Heart left ventricle (tissue), 16 donors: ENCODE data around the gene OGFR. TPM values are rescaled to one million over a fixed set of nuclear protein-coding genes. Genes with fewer than 3 reads are reported as not detected.

Experiments
- ATAC-seq, 4 donors: fragments of 200-7000 bp; cut with Tn5 transposase; one replicate each; pipeline ENCODE4 v1.9.1; 2020 to 2022; ENCODE audit warnings: moderate library complexity in 4 of 4, mild to moderate bottlenecking in 3 of 4, moderate number of reproducible peaks in 1 of 4
- DNase-seq, 5 donors: peaks; one replicate each; pipeline ENCODE4 v3.0.0-alpha.2; 2020
- H3K27ac ChIP-seq, 12 donors: fragments of 200-600 bp; sonication (generic) in 4 of 12; one replicate each; pipeline versions ENCODE4 v1.5.0 to v1.8.0; 2016 to 2022; ENCODE audit warnings: mild to moderate bottlenecking in 2 of 12
- H3K27me3 ChIP-seq, 9 donors: fragments of 200-600 bp; sonication (generic) in 2 of 9; one replicate each; pipeline versions ENCODE4 v1.5.1 to v1.8.0; 2016 to 2022; ENCODE audit warnings: mild to moderate bottlenecking in 3 of 9
- H3K36me3 ChIP-seq, 9 donors: fragments of 200-600 bp; sonication (generic) in 2 of 9; one replicate each; pipeline versions ENCODE4 v1.5.0 to v1.8.0; 2018 to 2022; ENCODE audit warnings: mild to moderate bottlenecking in 2 of 9
- H3K4me1 ChIP-seq, 12 donors: fragments of 200-600 bp; sonication (generic) in 4 of 12; one replicate each; pipeline versions ENCODE4 v1.5.0 to v1.8.0; 2016 to 2022; ENCODE audit warnings: mild to moderate bottlenecking in 3 of 12
- H3K4me3 ChIP-seq, 12 donors: fragments of 200-600 bp; sonication (generic) in 4 of 12; one replicate each; pipeline versions ENCODE4 v1.5.0 to v1.8.0; 2017 to 2022; ENCODE audit warnings: mild to moderate bottlenecking in 9 of 12, moderate library complexity in 4 of 12
- H3K9me3 ChIP-seq, 12 donors: fragments of 200-600 bp; sonication (generic) in 4 of 12; one replicate each; pipeline versions ENCODE4 v1.5.0 to v1.8.0; 2016 to 2022; ENCODE audit warnings: mild to moderate bottlenecking in 1 of 12
- CTCF ChIP-seq, 12 donors: fragments of 200-600 bp; sonication (generic) in 4 of 12; IDR thresholded peaks; one replicate each; pipeline versions ENCODE4 v1.5.0 to v1.8.0; 2018 to 2022; ENCODE audit warnings: antibody characterized with exemption in 12 of 12, mild to moderate bottlenecking in 5 of 12
- POLR2A ChIP-seq, 2 donors: fragments of 450-650 bp; IDR thresholded peaks; one replicate each; pipeline ENCODE4 v1.6.1; 2017; ENCODE audit warnings: antibody characterized with exemption in 2 of 2, mild to moderate bottlenecking in 2 of 2, moderate library complexity in 2 of 2
- WGBS, 4 donors: extraction: QIAGEN DNeasy Blood & Tissue Kit in 2 of 4; methylation state at CpG; one replicate each; pipeline versions ENCODE4 v1.1.5 to v1.1.7; 2013 to 2018; 5-methylcytosine and 5-hydroxymethylcytosine counted together
- intact Hi-C, 10 donors: fragments of 100-400 bp; cut with DNase I; formaldehyde crosslinking; loops; one replicate each; pipeline versions ENCODE4 v1.11.1 to v1.14.2; 2022
- polyA plus RNA-seq, 2 donors: library from polyadenylated mRNA; stranded (reverse); fragments of 200-250 nt; gene quantifications; one replicate each; pipeline ENCODE4 v1.2.3, GENCODE V29; 2013
- total RNA-seq, 9 donors: library from RNA; depleted of rRNA in 2 of 9; stranded (reverse); fragments of >200 nt in 2 of 9; fragmentation: NEBNext Ultra II Directional in 3 of 9; extraction: Animal tissue kit (Norgen Biotek cat#: 25700) in 3 of 9; gene quantifications; one replicate each; pipeline versions ENCODE4 v1.1.0 to v1.2.4, GENCODE V29; 2016 to 2023
- donor health status: ischemic (EF 13 %, LVEDD 7.1; RV severe dilation, severe dysfunction).
- donor health status: healthy with polysubstance abuse.
- donor health status: DM: no; HTN: yes; CAD: no.
- donor health status: DM: no; HTN: no; CAD: no.
- donor health status: ischemic (EF 25% LVEDD 6.9; RV normal size, moderate dysfunction).
- donor health status: ischemic (EF 25% LVEDD 5.7; RV mildly dilated, moderate dysfunction).
- donor health status: healthy.
- donor health status: DM: yes; HTN: yes; CAD: no.
- donor health status: ischemic (EF 35%, LVEDD 5.7; RV mildly dilated, moderate dysfunction).
- donor health status: nonischemic (EF 11% LVEDD 7.7; RV severe dilation, severe dysfunction).
- donor health status: DM: yes; HTN: yes; CAD: no.
- donor health status: PGD.
- donor health status: ischemic (EF 29% LVEDD 5.4; RV normal size, mild dysfunction).
- donor health status: nonischemic (EF 23%, LVEDD 6.1; RV moderate dilation, normal function).

OGFR gene
- total and polyA plus RNA-seq, 11 donors = 14.9 to 46.9 (median 21.2) TPM

- H3K27me3 ChIP-seq = no peaks in the 10 kb centered on the region
- H3K4me1 ChIP-seq = peaks cover 0 to 35% (median 15%) of the 10 kb centered on the region in 12 donors
- H3K4me3 ChIP-seq = no peak overlapping the region
- ATAC-seq (peak in 2 of 4 donors; percentile 22 to 31), DNase-seq (peak; percentile 73 to 83 (median 79))
- TF ChIP-seq CTCF (IDR thresholded peaks at IDR 0.05) = peak; percentile 84 to 94 (median 90)
- TF ChIP-seq POLR2A (IDR thresholded peaks at IDR 0.05) = no peak
- H3K27ac ChIP-seq = no peak overlapping the region
- H3K36me3 ChIP-seq = no peaks in the 10 kb centered on the region
- WGBS, 4 donors = 30 to 39% (median 36%) methylated on average over 19 to 23 of the region's 23 CpGs
- intact Hi-C loops = loop anchor here (1.0 to 10.0 kb wide), 13 partner anchors 123 to 489 kb away; partner anchors contain the start of genes ADRM1 (in 2 of the 10) and CABLES2 (in 2 of the 10)
- no peaks in the 10 kb centered on the region for H3K9me3 ChIP-seq
Measured at GRCh38 chr20:62791301-62792181, 13.1 kb upstream of the OGFR start.

GRCh38 chr20:62792182-62792939 lies 12.3 kb upstream of the OGFR start:
- Histone ChIP-seq H3K4me1 (peaks cover 4 to 44% (median 20%) of the 10 kb centered on the region in 12 donors), H3K36me3 (peaks cover 0 to under 1% (median 0%) of the 10 kb centered on the region in 9 donors), H3K27me3 (no peaks in the 10 kb centered on the region), H3K27ac (no peak overlapping the region), H3K9me3 (no peaks in the 10 kb centered on the region), H3K4me3 (no peak overlapping the region)
- intact Hi-C loops = loop anchor here in 9 of 10 donors (5.0 to 10.0 kb wide), 9 partner anchors 125 to 490 kb away; partner anchors contain the start of genes ADRM1 (in 2 of the 9) and CABLES2 (in 2 of the 9)
- 70 to 82% (median 77%) methylated on average over 8 to 9 of the region's 9 CpGs for WGBS, 4 donors
- DNase-seq (no peak), ATAC-seq (no peak)
- TF ChIP-seq CTCF (IDR thresholded peaks at IDR 0.05) (no peak), POLR2A (IDR thresholded peaks at IDR 0.05) (no peak)

GRCh38 chr20:62792940-62793756 lies 11.5 kb upstream of the OGFR start:
- peaks cover 0 to 8% (median 3%) of the 10 kb centered on the region in 9 donors for H3K36me3 ChIP-seq
- H3K9me3 ChIP-seq = no peaks in the 10 kb centered on the region
- no peaks in the 10 kb centered on the region for H3K27me3 ChIP-seq
- H3K4me1 ChIP-seq = peaks cover 4 to 50% (median 23%) of the 10 kb centered on the region in 12 donors
- TF ChIP-seq CTCF (IDR thresholded peaks at IDR 0.05) = no peak
- no peak for TF ChIP-seq POLR2A (IDR thresholded peaks at IDR 0.05)
- ATAC-seq = no peak
- peak overlapping the region; percentile 14 to 96 (median 85) for H3K27ac ChIP-seq
- no peak for DNase-seq
- WGBS, 4 donors = 88 to 95% (median 90%) methylated on average over 14 to 22 of the region's 22 CpGs
- peak overlapping the region in 4 of 12 donors; percentile 36 to 52 (median 50) for H3K4me3 ChIP-seq
- intact Hi-C loops = loop anchor here in 9 of 10 donors (5.0 to 10.0 kb wide), 9 partner anchors 126 to 491 kb away; partner anchors contain the start of genes ADRM1 (in 2 of the 9) and CABLES2 (in 2 of the 9)
